SK-N-SH (cell line): Measurements from ENCODE around the gene TFIP11. TPM values are rescaled to one million over a fixed set of nuclear protein-coding genes. Genes with fewer than 3 reads are reported as not detected.

ENCODE experiments used
- CTCF ChIA-PET: fragments of 300-600, 350-600 bp; formaldehyde crosslinking; extraction: SDS; loops from one replicate; lab custom pipeline; 2021; lab: Yijun Ruan, JAX
- POLR2A ChIA-PET: fragments of 350-600 bp; sonication (Branson Sonifier 250); formaldehyde crosslinking; extraction: SDS; loops from one replicate; lab custom pipeline; 2020; ENCODE audit warnings: antibody characterized with exemption, inconsistent platforms; lab: Yijun Ruan, JAX
- DNase-seq: peaks from one replicate; pipeline ENCODE4 v3.0.0; 2012
- H2AFZ ChIP-seq: fragments of 200-600 bp; sonication (generic); 2 replicates; pipeline ENCODE4 v1.8.1; 2016; ENCODE audit warnings: antibody characterized with exemption, mild to moderate bottlenecking, low read depth
- H3F3A ChIP-seq: fragments of 200-600 bp; sonication (generic); replicated peaks from 2 replicates; pipeline ENCODE3; 2016; ENCODE audit warnings: antibody characterized with exemption, mild to moderate bottlenecking; ENCODE audit not compliant: insufficient read depth
- H3K27ac ChIP-seq, 2 experiments: fragments of 200-500 bp in 1 of 2; fragments of 200-600 bp in 1 of 2; sonication (Bioruptor generic) in 1 of 2; sonication (generic), shearing (Covaris generic) in 1 of 2; 2 replicates each; pipeline versions ENCODE4 v1.5.1 to v1.6.1; 2014 to 2016; ENCODE audit warnings: low read depth in 2 of 2, inconsistent platforms in 1 of 2, low read length in 1 of 2, mild to moderate bottlenecking in 1 of 2, mixed read lengths in 1 of 2
- H3K27me3 ChIP-seq: fragments of 200-600 bp; sonication (generic), shearing (Covaris generic); 2 replicates; pipeline ENCODE4 v1.6.1; 2016; ENCODE audit warnings: mixed run types; ENCODE audit not compliant: insufficient read depth
- H3K36me3 ChIP-seq, 2 experiments: fragments of 200-500 bp in 1 of 2; fragments of 200-600 bp in 1 of 2; sonication (Bioruptor generic) in 1 of 2; sonication (generic) in 1 of 2; replicated peaks in 1 of 2; 2 replicates each; pipeline versions ENCODE3 to v1.5.1; 2014 to 2016; ENCODE audit warnings: low read length in 1 of 2, mild to moderate bottlenecking in 1 of 2; ENCODE audit not compliant: insufficient read depth in 2 of 2, control insufficient read depth in 1 of 2
- H3K4me1 ChIP-seq, 2 experiments: fragments of 200-500 bp in 1 of 2; fragments of 200-600 bp in 1 of 2; sonication (Bioruptor generic) in 1 of 2; sonication (generic), shearing (Covaris generic) in 1 of 2; 2 replicates each; pipeline versions ENCODE4 v1.5.1 to v1.6.1; 2014 to 2016; ENCODE audit warnings: low read depth in 1 of 2, low read length in 1 of 2, mixed run types in 1 of 2; ENCODE audit not compliant: insufficient read depth in 2 of 2, control insufficient read depth in 1 of 2
- H3K4me2 ChIP-seq: fragments of 200-600 bp; sonication (generic), shearing (Covaris generic); 2 replicates; pipeline ENCODE4 v1.6.1; 2017; ENCODE audit warnings: mixed run types
- H3K4me3 ChIP-seq, 2 experiments: fragments of 200-500 bp in 1 of 2; fragments of 200-600 bp in 1 of 2; sonication (Bioruptor generic) in 1 of 2; sonication (generic), shearing (Covaris generic) in 1 of 2; 2 replicates each; pipeline versions ENCODE4 v1.5.1 to v1.8.1; 2014 to 2016; ENCODE audit warnings: low read depth in 2 of 2, inconsistent platforms in 1 of 2, low read length in 1 of 2, mild to moderate bottlenecking in 1 of 2, mixed read lengths in 1 of 2, moderate library complexity in 1 of 2
- H3K79me2 ChIP-seq: fragments of 200-600 bp; sonication (generic); 2 replicates; pipeline ENCODE4 v1.8.1; 2017; ENCODE audit warnings: mild to moderate bottlenecking; ENCODE audit not compliant: insufficient read depth
- H3K9ac ChIP-seq: fragments of 200-600 bp; sonication (generic); 2 replicates; pipeline ENCODE4 v1.6.1; 2017; ENCODE audit warnings: mixed run types
- H3K9me2 ChIP-seq: fragments of 200-600 bp; sonication (generic); 2 replicates; pipeline ENCODE4 v1.6.1; 2017; ENCODE audit warnings: mixed run types
- H3K9me3 ChIP-seq: fragments of 200-600 bp; sonication (generic); 2 replicates; pipeline ENCODE4 v1.6.1; 2017; ENCODE audit warnings: mixed run types, mild to moderate bottlenecking, moderate library complexity
- H4K20me1 ChIP-seq: fragments of 200-600 bp; sonication (generic); 2 replicates; pipeline ENCODE4 v1.6.1; 2017; ENCODE audit warnings: mild to moderate bottlenecking, mixed run types; ENCODE audit not compliant: insufficient read depth
- CHD2 ChIP-seq: fragments of 150-350 bp; IDR thresholded peaks from 2 replicates; pipeline ENCODE4 v1.6.1; 2018; ENCODE audit warnings: low read length; ENCODE audit not compliant: partially characterized antibody
- EZH2phosphoT487 ChIP-seq: fragments of 200-600 bp; sonication (generic); IDR thresholded peaks from 2 replicates; pipeline ENCODE4 v1.6.1; 2017; ENCODE audit warnings: low read depth, mixed run types, mild to moderate bottlenecking, antibody characterized with exemption, moderate library complexity, borderline replicate concordance
- FOSL2 ChIP-seq: IDR thresholded peaks from 2 replicates; pipeline ENCODE4 v1.4.0; 2012; ENCODE audit warnings: low read depth, mild to moderate bottlenecking, moderate library complexity, borderline replicate concordance
- GATA2 ChIP-seq: sonication (generic); formaldehyde crosslinking; IDR thresholded peaks from 2 replicates; pipeline ENCODE4 v1.5.0; 2020; ENCODE audit warnings: mild to moderate bottlenecking, missing genetic modification reagents
- NFIC ChIP-seq: IDR thresholded peaks from 2 replicates; pipeline ENCODE4 v1.4.0; 2012; ENCODE audit warnings: borderline replicate concordance
- RCOR1 ChIP-seq: fragments of 150-350 bp; IDR thresholded peaks from 2 replicates; pipeline ENCODE4 v1.6.1; 2017; ENCODE audit warnings: antibody characterized with exemption, low read length
- SMC3 ChIP-seq: IDR thresholded peaks from 2 replicates; pipeline ENCODE4 v1.6.1; 2012; ENCODE audit warnings: low read depth, low read length, improper control_type of control experiment
- TEAD4 ChIP-seq: IDR thresholded peaks from 2 replicates; pipeline ENCODE4 v1.4.0; 2012; ENCODE audit warnings: mild to moderate bottlenecking, borderline replicate concordance; ENCODE audit not compliant: insufficient read depth
- YY1 ChIP-seq: IDR thresholded peaks from 2 replicates; pipeline ENCODE4 v1.4.0; 2012; ENCODE audit warnings: low read depth, mild to moderate bottlenecking
- WGBS: methylation state at CpG from one replicate; pipeline ENCODE4 v1.1.6; 2017; ENCODE audit warnings: low lambda C conversion rate; 5-methylcytosine and 5-hydroxymethylcytosine counted together
- polyA plus RNA-seq, 3 experiments: library from polyadenylated mRNA; depleted of rRNA; stranded (reverse); fragments of >200 nt; gene quantifications; 2 replicates each; pipeline ENCODE4 v1.2.3, GENCODE V29; 2012
- TF ChIP-seq, protein P1 (sequence below): fragments of 200-600 bp; sonication (generic); IDR thresholded peaks from 2 replicates; pipeline ENCODE4 v1.6.1; 2017; ENCODE audit warnings: antibody characterized with exemption, mild to moderate bottlenecking, moderate library complexity
- TF ChIP-seq, protein P2 (sequence below): fragments of 150-350 bp; IDR thresholded peaks from 2 replicates; pipeline ENCODE4 v1.6.1; 2016; ENCODE audit warnings: mild to moderate bottlenecking, low read depth, low read length
- TF ChIP-seq, protein P3 (sequence below): IDR thresholded peaks from 2 replicates; pipeline ENCODE4; 2012
- TF ChIP-seq, protein P4 (sequence below): IDR thresholded peaks from 2 replicates; pipeline ENCODE4 v1.4.0; 2012; ENCODE audit warnings: low read depth, borderline replicate concordance
- TF ChIP-seq, protein P5 (sequence below): fragments of 150-350 bp; IDR thresholded peaks from 2 replicates; pipeline ENCODE4 v1.6.1; 2017; ENCODE audit warnings: antibody characterized with exemption, low read length, low read depth, borderline replicate concordance
- TF ChIP-seq, protein P6 (sequence below): IDR thresholded peaks from 2 replicates; pipeline ENCODE4 v1.4.0; 2012; ENCODE audit warnings: low read depth

TFIP11 gene
- polyA plus RNA-seq, 1 of the 3 experiments (the other 2 are of a cell fraction), result 32.8 TPM

DNA sequence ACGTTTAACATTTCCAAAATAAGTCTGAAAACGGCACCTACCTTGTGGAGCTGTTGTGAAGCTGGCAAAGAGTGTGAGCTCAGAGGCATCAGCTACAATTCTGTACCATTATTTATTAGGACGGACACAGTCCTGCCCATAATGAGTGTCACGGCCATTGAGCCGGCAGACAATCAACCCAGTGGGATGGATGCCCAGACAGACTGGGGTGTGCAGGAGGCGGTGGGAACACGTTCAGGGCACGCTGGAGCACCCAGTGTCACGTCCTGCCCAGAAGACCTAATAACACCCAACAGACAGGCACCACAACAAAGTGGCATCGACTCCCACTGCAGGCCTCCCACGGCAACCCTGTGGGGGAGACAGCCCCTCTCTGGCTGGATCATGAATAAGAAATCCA, 43.2 kb upstream of the TFIP11 start:
- POLR2A ChIA-PET, result no interaction called here
- Histone ChIP-seq H3K4me2 (no peak overlapping the region), H3K9me2 (no peaks in the 10 kb centered on the region), H3K9me3 (no peaks in the 10 kb centered on the region), H3K79me2 (peaks cover 55% of the 10 kb centered on the region), H3K4me3 (no peak overlapping the region), H3K27ac (no peak overlapping the region), H3K4me1 (peaks cover 0 to 23% of the 10 kb centered on the region in 2 experiments; a peak in 3 of 4 replicates), H3F3A (peaks cover 17% of the 10 kb centered on the region), H3K27me3 (no peaks in the 10 kb centered on the region), H3K9ac (no peak overlapping the region), H2AFZ (no peak overlapping the region), H4K20me1 (no peaks in the 10 kb centered on the region), H3K36me3 (no peaks in the 10 kb centered on the region)
- 98% methylated on average over 9 of the region's 11 CpGs for WGBS
- CTCF ChIA-PET, result no interaction called here
- no peak for DNase-seq
- TF ChIP-seq TEAD4 (no peak), CHD2 (no peak), EZH2phosphoT487 (no peak), FOSL2 (no peak), NFIC (no peak), YY1 (no peak), SMC3 (no peak), GATA2 (no peak), RCOR1 (no peak)
- TF ChIP-seq, protein P1, sequence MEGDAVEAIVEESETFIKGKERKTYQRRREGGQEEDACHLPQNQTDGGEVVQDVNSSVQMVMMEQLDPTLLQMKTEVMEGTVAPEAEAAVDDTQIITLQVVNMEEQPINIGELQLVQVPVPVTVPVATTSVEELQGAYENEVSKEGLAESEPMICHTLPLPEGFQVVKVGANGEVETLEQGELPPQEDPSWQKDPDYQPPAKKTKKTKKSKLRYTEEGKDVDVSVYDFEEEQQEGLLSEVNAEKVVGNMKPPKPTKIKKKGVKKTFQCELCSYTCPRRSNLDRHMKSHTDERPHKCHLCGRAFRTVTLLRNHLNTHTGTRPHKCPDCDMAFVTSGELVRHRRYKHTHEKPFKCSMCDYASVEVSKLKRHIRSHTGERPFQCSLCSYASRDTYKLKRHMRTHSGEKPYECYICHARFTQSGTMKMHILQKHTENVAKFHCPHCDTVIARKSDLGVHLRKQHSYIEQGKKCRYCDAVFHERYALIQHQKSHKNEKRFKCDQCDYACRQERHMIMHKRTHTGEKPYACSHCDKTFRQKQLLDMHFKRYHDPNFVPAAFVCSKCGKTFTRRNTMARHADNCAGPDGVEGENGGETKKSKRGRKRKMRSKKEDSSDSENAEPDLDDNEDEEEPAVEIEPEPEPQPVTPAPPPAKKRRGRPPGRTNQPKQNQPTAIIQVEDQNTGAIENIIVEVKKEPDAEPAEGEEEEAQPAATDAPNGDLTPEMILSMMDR, result no peak
- TF ChIP-seq, protein P2, sequence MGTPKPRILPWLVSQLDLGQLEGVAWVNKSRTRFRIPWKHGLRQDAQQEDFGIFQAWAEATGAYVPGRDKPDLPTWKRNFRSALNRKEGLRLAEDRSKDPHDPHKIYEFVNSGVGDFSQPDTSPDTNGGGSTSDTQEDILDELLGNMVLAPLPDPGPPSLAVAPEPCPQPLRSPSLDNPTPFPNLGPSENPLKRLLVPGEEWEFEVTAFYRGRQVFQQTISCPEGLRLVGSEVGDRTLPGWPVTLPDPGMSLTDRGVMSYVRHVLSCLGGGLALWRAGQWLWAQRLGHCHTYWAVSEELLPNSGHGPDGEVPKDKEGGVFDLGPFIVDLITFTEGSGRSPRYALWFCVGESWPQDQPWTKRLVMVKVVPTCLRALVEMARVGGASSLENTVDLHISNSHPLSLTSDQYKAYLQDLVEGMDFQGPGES, result no peak
- TF ChIP-seq, protein P3, sequence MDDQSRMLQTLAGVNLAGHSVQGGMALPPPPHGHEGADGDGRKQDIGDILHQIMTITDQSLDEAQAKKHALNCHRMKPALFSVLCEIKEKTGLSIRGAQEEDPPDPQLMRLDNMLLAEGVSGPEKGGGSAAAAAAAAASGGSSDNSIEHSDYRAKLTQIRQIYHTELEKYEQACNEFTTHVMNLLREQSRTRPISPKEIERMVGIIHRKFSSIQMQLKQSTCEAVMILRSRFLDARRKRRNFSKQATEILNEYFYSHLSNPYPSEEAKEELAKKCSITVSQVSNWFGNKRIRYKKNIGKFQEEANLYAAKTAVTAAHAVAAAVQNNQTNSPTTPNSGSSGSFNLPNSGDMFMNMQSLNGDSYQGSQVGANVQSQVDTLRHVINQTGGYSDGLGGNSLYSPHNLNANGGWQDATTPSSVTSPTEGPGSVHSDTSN, result no peak
- TF ChIP-seq, protein P4, sequence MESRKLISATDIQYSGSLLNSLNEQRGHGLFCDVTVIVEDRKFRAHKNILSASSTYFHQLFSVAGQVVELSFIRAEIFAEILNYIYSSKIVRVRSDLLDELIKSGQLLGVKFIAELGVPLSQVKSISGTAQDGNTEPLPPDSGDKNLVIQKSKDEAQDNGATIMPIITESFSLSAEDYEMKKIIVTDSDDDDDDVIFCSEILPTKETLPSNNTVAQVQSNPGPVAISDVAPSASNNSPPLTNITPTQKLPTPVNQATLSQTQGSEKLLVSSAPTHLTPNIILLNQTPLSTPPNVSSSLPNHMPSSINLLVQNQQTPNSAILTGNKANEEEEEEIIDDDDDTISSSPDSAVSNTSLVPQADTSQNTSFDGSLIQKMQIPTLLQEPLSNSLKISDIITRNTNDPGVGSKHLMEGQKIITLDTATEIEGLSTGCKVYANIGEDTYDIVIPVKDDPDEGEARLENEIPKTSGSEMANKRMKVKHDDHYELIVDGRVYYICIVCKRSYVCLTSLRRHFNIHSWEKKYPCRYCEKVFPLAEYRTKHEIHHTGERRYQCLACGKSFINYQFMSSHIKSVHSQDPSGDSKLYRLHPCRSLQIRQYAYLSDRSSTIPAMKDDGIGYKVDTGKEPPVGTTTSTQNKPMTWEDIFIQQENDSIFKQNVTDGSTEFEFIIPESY, result no peak
- TF ChIP-seq, protein P5, sequence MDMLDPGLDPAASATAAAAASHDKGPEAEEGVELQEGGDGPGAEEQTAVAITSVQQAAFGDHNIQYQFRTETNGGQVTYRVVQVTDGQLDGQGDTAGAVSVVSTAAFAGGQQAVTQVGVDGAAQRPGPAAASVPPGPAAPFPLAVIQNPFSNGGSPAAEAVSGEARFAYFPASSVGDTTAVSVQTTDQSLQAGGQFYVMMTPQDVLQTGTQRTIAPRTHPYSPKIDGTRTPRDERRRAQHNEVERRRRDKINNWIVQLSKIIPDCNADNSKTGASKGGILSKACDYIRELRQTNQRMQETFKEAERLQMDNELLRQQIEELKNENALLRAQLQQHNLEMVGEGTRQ, result no peak
- TF ChIP-seq, protein P6, sequence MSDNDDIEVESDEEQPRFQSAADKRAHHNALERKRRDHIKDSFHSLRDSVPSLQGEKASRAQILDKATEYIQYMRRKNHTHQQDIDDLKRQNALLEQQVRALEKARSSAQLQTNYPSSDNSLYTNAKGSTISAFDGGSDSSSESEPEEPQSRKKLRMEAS, result no peak
